Endothelial cell of umbilical vein (primary cell): ENCODE measurements around the gene DCHS1. TPM values are rescaled to one million over a fixed set of nuclear protein-coding genes. Genes with fewer than 3 reads are reported as not detected.
"Not testable (repeated sequence)": the region's sequence is repeated elsewhere in the genome, so short reads cannot be mapped to it uniquely, and the experiment has no call there.

Experiments
- BruUV-seq: library from RNA; stranded (reverse); fragments of 400-500 nt; replicated peaks from 2 replicates; lab custom pipeline; 2021; lab: Mats Ljungman, UMichigan
- CTCF ChIA-PET: fragments of 300-600, 350-600 bp; sonication (Branson Sonifier 250); formaldehyde crosslinking; loops from one replicate; lab custom pipeline; 2021; ENCODE audit warnings: antibody characterized with exemption, inconsistent platforms; lab: Charles Lee
- POLR2A ChIA-PET: fragments of 300-600, 350-600 bp; sonication (Branson Sonifier 250); formaldehyde crosslinking; loops from one replicate; lab custom pipeline; 2021; ENCODE audit warnings: antibody characterized with exemption, inconsistent platforms; lab: Charles Lee
- DNase-seq: peaks from one replicate; pipeline ENCODE4 v3.0.0-alpha.2; 2011; ENCODE audit warnings: low read depth, low spot score
- FAIRE-seq: peaks from 2 replicates; lab custom pipeline; 2011; peaks lifted over from hg19 to GRCh38; lab: Jason Lieb, UNC
- H2AFZ ChIP-seq: 2 replicates; pipeline ENCODE4 v1.6.0; 2012; ENCODE audit warnings: low read depth, low read length, control low read depth, inconsistent platforms
- H3K27ac ChIP-seq: 2 replicates; pipeline ENCODE4 v1.5.1; 2011; ENCODE audit warnings: low read depth, mild to moderate bottlenecking, control low read depth, low read length, moderate library complexity; ENCODE audit not compliant: insufficient read depth
- H3K27me3 ChIP-seq, 2 experiments: 2 replicates each; pipeline versions ENCODE4 v1.6.0 to v1.6.1; 2011; ENCODE audit warnings: low read length in 2 of 2, mixed read lengths in 1 of 2; ENCODE audit not compliant: control insufficient read depth in 2 of 2, insufficient read depth in 2 of 2
- H3K36me3 ChIP-seq, 2 experiments: 2 replicates in 1 of 2; 3 replicates in 1 of 2; pipeline ENCODE4 v1.5.1; 2011; ENCODE audit warnings: low read length in 2 of 2, mild to moderate bottlenecking in 1 of 2, moderate library complexity in 1 of 2; ENCODE audit not compliant: control insufficient read depth in 2 of 2, insufficient read depth in 2 of 2; ENCODE audit errors: extremely low read depth in 1 of 2
- H3K4me1 ChIP-seq: 3 replicates; pipeline ENCODE4 v1.5.1; 2011; ENCODE audit warnings: mild to moderate bottlenecking, low read length; ENCODE audit not compliant: control insufficient read depth, insufficient read depth; ENCODE audit errors: extremely low read depth
- H3K4me2 ChIP-seq: 2 replicates; pipeline ENCODE4 v1.6.1; 2011; ENCODE audit warnings: low read length, control low read depth, mixed read lengths; ENCODE audit not compliant: insufficient read depth
- H3K4me3 ChIP-seq, 3 experiments: fragments of 200-600 bp in 1 of 3; sonication (generic), shearing (Covaris generic) in 1 of 3; replicated peaks in 1 of 3; 2 replicates each; pipeline ENCODE4 v1.5.1; 2011 to 2016; ENCODE audit warnings: control low read depth in 3 of 3, low read length in 3 of 3, mild to moderate bottlenecking in 2 of 3, inconsistent platforms in 1 of 3, low read depth in 1 of 3, moderate library complexity in 1 of 3; ENCODE audit not compliant: insufficient read depth in 1 of 3
- H3K79me2 ChIP-seq: 2 replicates; pipeline ENCODE4 v1.6.0; 2012; ENCODE audit warnings: low read length, inconsistent platforms; ENCODE audit not compliant: control insufficient read depth, insufficient read depth
- H3K9ac ChIP-seq: replicated peaks from 2 replicates; pipeline ENCODE3; 2011; ENCODE audit warnings: low read length, control low read depth; ENCODE audit not compliant: insufficient read depth; ENCODE audit errors: extremely low read depth
- H3K9me1 ChIP-seq: replicated peaks from 3 replicates; pipeline ENCODE4 v1.6.0; 2011; ENCODE audit warnings: mild to moderate bottlenecking, low read length; ENCODE audit not compliant: control insufficient read depth, insufficient read depth; ENCODE audit errors: extremely low read depth
- H3K9me3 ChIP-seq: replicated peaks from 2 replicates; pipeline ENCODE4 v1.5.1; 2012; ENCODE audit warnings: low read length, inconsistent platforms; ENCODE audit not compliant: control insufficient read depth, insufficient read depth
- H4K20me1 ChIP-seq: replicated peaks from 2 replicates; pipeline ENCODE3; 2011; ENCODE audit warnings: mild to moderate bottlenecking, low read length; ENCODE audit not compliant: control insufficient read depth, insufficient read depth; ENCODE audit errors: extremely low read depth
- EZH2 ChIP-seq: IDR thresholded peaks from 2 replicates; pipeline ENCODE4 v1.6.1; 2012; ENCODE audit warnings: borderline replicate concordance, low read depth, mild to moderate bottlenecking, moderate library complexity, low read length, inconsistent platforms; ENCODE audit not compliant: severe bottlenecking
- FOS ChIP-seq: IDR thresholded peaks from 2 replicates; pipeline ENCODE4 v1.6.1; 2011; ENCODE audit warnings: mild to moderate bottlenecking, low read length, moderate library complexity, borderline replicate concordance; ENCODE audit not compliant: insufficient read depth
- GATA2 ChIP-seq: IDR thresholded peaks from 2 replicates; pipeline ENCODE4 v1.7.0; 2011; ENCODE audit warnings: low read depth, mild to moderate bottlenecking, moderate library complexity, mixed read lengths, low read length; ENCODE audit not compliant: insufficient read length, insufficient read depth
- JUN ChIP-seq: IDR thresholded peaks from 2 replicates; pipeline ENCODE4 v1.6.1; 2011; ENCODE audit warnings: borderline replicate concordance, low read depth; ENCODE audit not compliant: insufficient read length, insufficient read depth
- MYC ChIP-seq: IDR thresholded peaks from one replicate; pipeline ENCODE4 v1.6.1; 2011; ENCODE audit warnings: mild to moderate bottlenecking, low read depth, low read length
- POLR2A ChIP-seq: IDR thresholded peaks from 2 replicates; pipeline ENCODE4 v1.6.1; 2012; ENCODE audit warnings: low read depth, mild to moderate bottlenecking, control low read depth, low read length
- POLR2AphosphoS5 ChIP-seq: IDR thresholded peaks from 2 replicates; pipeline ENCODE4 v1.6.1; 2012; ENCODE audit warnings: low read depth, mild to moderate bottlenecking, control low read depth, low read length, moderate library complexity; ENCODE audit not compliant: insufficient read depth
- dilution Hi-C: fragments of 300-500 bp; cut with MboI; formaldehyde crosslinking; loops from one replicate; pipeline ENCODE4 v1.15.0; 2019; ENCODE audit warnings: low sequenced_read_pairs; ENCODE audit not compliant: extremely low pct_ligation_motif_present
- intact Hi-C: fragments of 100-400 bp; cut with micrococcal nuclease; formaldehyde crosslinking; loops from one replicate; pipeline ENCODE4 v1.10.0; 2022
- polyA plus RNA-seq, 4 experiments: library from polyadenylated mRNA; depleted of rRNA in 3 of 4; stranded (reverse) in 3 of 4; unstranded in 1 of 4; fragments of >200 nt; gene quantifications; 2 replicates each; pipeline versions ENCODE4 v1.2.1 to v1.2.3, GENCODE V29; 2011 to 2012; ENCODE audit warnings: missing spikeins in 1 of 4
- total RNA-seq: library from RNA; stranded (reverse); gene quantifications from 2 replicates; pipeline ENCODE4 v1.2.3, GENCODE V29; 2021
- TF ChIP-seq, protein P1 (sequence below), 2 donors: IDR thresholded peaks; 1 replicate in 1 of 2; 2 replicates in 1 of 2; pipeline ENCODE4 v1.5.1; 2011; ENCODE audit warnings: low read length in 2 of 2, mild to moderate bottlenecking in 2 of 2, moderate library complexity in 2 of 2, control low read depth in 1 of 2, inconsistent platforms in 1 of 2, low read depth in 1 of 2; ENCODE audit not compliant: insufficient read depth in 1 of 2; ENCODE audit errors: extremely low read depth in 1 of 2
- TF ChIP-seq, protein P2 (sequence below): IDR thresholded peaks from 2 replicates; pipeline ENCODE4 v1.6.1; 2011; ENCODE audit not compliant: insufficient read depth, insufficient read length

Gene DCHS1
- total and polyA plus RNA-seq, 2 donors (not counting 3 experiments of a cell fraction or from before 2014, with no cell fraction given), result 56.2 to 73.0 TPM

- H3K27ac ChIP-seq, CTCF ChIA-PET, H3K9ac ChIP-seq, H2AFZ ChIP-seq, intact Hi-C loops, BruUV-seq, H3K27me3 ChIP-seq, FAIRE-seq, H3K79me2 ChIP-seq, H4K20me1 ChIP-seq, dilution Hi-C loops, H3K4me2 ChIP-seq, H3K36me3 ChIP-seq, POLR2A ChIA-PET, H3K4me3 ChIP-seq, H3K9me3 ChIP-seq, H3K9me1 ChIP-seq, DNase-seq: not testable (repeated sequence)
- H3K4me1 ChIP-seq, result peaks cover 21% of the 10 kb centered on the region
These were observed 35.0 kb upstream of the DCHS1 start for GRCh38 chr11:6690431-6691132.

DNA sequence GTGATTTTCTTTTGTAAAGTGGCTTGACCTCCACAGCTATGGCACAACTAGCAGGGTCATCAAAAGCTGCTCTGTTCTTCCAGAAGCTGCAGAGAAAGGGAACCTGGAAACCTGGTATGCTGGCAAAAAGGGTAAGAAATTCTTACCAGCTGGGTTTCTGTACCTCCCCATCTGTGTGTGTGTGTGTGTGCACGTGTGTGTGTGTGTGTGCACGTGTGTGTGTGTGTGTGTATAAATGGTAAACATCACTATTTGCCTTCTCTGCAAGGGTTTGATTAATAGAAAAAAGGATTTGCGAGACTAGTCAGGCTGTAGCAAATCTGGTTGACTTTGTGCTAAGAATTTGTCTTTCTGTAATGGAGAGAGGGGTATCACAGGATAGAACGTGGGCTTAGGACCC, 32.3 kb upstream of the DCHS1 start:
- TF ChIP-seq, protein P1, sequence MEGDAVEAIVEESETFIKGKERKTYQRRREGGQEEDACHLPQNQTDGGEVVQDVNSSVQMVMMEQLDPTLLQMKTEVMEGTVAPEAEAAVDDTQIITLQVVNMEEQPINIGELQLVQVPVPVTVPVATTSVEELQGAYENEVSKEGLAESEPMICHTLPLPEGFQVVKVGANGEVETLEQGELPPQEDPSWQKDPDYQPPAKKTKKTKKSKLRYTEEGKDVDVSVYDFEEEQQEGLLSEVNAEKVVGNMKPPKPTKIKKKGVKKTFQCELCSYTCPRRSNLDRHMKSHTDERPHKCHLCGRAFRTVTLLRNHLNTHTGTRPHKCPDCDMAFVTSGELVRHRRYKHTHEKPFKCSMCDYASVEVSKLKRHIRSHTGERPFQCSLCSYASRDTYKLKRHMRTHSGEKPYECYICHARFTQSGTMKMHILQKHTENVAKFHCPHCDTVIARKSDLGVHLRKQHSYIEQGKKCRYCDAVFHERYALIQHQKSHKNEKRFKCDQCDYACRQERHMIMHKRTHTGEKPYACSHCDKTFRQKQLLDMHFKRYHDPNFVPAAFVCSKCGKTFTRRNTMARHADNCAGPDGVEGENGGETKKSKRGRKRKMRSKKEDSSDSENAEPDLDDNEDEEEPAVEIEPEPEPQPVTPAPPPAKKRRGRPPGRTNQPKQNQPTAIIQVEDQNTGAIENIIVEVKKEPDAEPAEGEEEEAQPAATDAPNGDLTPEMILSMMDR (IDR thresholded peaks at IDR 0.05; ENCODE audit: extremely low read depth in 1 of 2, insufficient read depth in 1 of 2, low read depth in 1 of 2, low read length in 2 of 2), result no peak
- no peak for TF ChIP-seq EZH2
- TF ChIP-seq, protein P2, sequence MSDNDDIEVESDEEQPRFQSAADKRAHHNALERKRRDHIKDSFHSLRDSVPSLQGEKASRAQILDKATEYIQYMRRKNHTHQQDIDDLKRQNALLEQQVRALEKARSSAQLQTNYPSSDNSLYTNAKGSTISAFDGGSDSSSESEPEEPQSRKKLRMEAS, result no peak
- TF ChIP-seq FOS, result no peak
- no peak for TF ChIP-seq POLR2A
- no peak for TF ChIP-seq JUN
- no peak for TF ChIP-seq GATA2
- TF ChIP-seq POLR2AphosphoS5, result no peak
- no peak for TF ChIP-seq MYC
- Histone ChIP-seq H3K9me3 (no peaks in the 10 kb centered on the region), H3K9ac (no peak overlapping the region), H3K79me2 (peaks cover 2% of the 10 kb centered on the region), H3K36me3 (no peaks in the 10 kb centered on the region), H3K4me2 (no peak overlapping the region), H2AFZ (no peak overlapping the region), H3K4me3 (no peak overlapping the region), H3K27me3 (no peaks in the 10 kb centered on the region), H3K4me1 (peaks cover 5% of the 10 kb centered on the region), H4K20me1 (no peaks in the 10 kb centered on the region), H3K27ac (no peak overlapping the region), H3K9me1 (no peaks in the 10 kb centered on the region)
- dilution Hi-C loops (no loop called here), intact Hi-C loops (no loop called here)
- CTCF ChIA-PET, result interaction anchor here (1.2 to 1.3 kb wide), 3 partner anchors 18 to 157 kb away, joined by 3 to 5 read pairs (median 3); no protein-coding TSS in a partner anchor
- BruUV-seq, result no TSS peak
- POLR2A ChIA-PET, result no interaction called here
- no peak for DNase-seq
- no peak for FAIRE-seq
